ENCODE results near the gene DKK3. TPM values are rescaled to one million over a fixed set of nuclear protein-coding genes. Genes with fewer than 3 reads are reported as not detected.
A peak's percentile ranks its signal among the peaks of the same experiment; 100 is the strongest.

The DKK3 gene
- total RNA-seq, 3 donors from 2014 or later, result 0.34 to 0.51 (median 0.35) TPM

DNA sequence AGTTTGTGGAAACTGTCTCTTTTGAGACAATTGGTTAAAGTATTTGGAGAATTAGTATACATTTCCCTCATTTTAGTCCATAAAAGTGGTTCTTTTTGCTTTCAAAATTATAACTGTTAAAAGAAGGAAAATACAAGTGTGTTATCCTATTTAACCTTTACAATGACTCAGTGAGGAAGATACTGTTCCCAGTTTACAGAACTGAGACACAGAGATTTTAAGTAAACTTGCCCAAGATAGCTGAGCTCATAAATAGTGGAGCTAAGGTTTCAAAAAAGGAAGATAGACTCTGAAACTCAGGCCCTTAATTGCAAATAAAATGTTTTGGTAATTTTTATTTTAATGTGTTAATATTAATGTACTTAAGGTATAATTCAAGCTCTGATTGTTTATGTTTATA is 58.9 kb downstream of the DKK3 start:
- H3K9me3 Mint-ChIP-seq, result no peaks in the 10 kb centered on the region
- ATAC-seq (no peak), DNase-seq (no peak)
- H3K36me3 Mint-ChIP-seq (ENCODE audit: insufficient read depth), result peaks cover 35% of the 10 kb centered on the region
- H3K4me1 Mint-ChIP-seq (ENCODE audit: low read depth), result no peaks in the 10 kb centered on the region
- no peaks in the 10 kb centered on the region for H3K27me3 Mint-ChIP-seq (ENCODE audit: low read depth)
- H3K4me3 Mint-ChIP-seq, result no peak overlapping the region

- Mint-ChIP-seq H3K27me3 (ENCODE audit: low read depth) (no peaks in the 10 kb centered on the region), H3K36me3 (ENCODE audit: insufficient read depth) (peaks cover 35% of the 10 kb centered on the region), H3K9me3 (no peaks in the 10 kb centered on the region), H3K4me1 (ENCODE audit: low read depth) (no peaks in the 10 kb centered on the region), H3K4me3 (no peak overlapping the region)
- no peak for ATAC-seq
- DNase-seq, result no peak
Measured at GRCh38 chr11:11948242-11948947, 60.0 kb downstream of the DKK3 start.

DNA sequence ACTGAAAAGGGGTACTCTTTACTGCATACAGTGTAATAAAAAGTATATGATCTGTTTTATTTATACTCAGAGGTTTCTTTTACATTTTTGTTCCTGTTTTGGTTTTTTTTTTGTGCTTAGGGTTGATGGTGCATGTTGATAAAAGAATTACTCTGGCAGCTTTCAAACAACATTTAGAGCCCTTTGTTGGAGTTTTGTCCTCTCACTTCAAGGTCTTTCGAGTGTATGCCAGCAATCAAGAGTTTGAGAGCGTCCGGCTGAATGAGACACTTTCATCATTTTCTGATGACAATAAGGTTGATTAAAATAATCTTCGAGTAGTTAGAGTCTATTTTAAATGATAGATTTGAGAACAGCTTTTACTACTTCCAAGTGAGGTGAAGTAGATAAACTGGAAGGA is 60.6 kb downstream of the DKK3 start:
- DNase-seq, result no peak
- ATAC-seq, result no peak
- peaks cover 37% of the 10 kb centered on the region for H3K36me3 Mint-ChIP-seq (ENCODE audit: insufficient read depth)
- H3K4me3 Mint-ChIP-seq, result no peak overlapping the region
- no peaks in the 10 kb centered on the region for H3K27me3 Mint-ChIP-seq (ENCODE audit: low read depth)
- H3K9me3 Mint-ChIP-seq, result no peaks in the 10 kb centered on the region
- H3K4me1 Mint-ChIP-seq (ENCODE audit: low read depth), result no peaks in the 10 kb centered on the region

- H3K4me3 Mint-ChIP-seq, result no peak overlapping the region
- ATAC-seq (no peak), DNase-seq (no peak)
- H3K36me3 Mint-ChIP-seq (ENCODE audit: insufficient read depth), result peaks cover 35% of the 10 kb centered on the region
- no peaks in the 10 kb centered on the region for H3K9me3 Mint-ChIP-seq
- no peaks in the 10 kb centered on the region for H3K4me1 Mint-ChIP-seq (ENCODE audit: low read depth)
- H3K27me3 Mint-ChIP-seq (ENCODE audit: low read depth), result no peaks in the 10 kb centered on the region
Measured at GRCh38 chr11:11946878-11947277, 61.5 kb downstream of the DKK3 start.

GRCh38 chr11:11946180-11946579 is 62.2 kb downstream of the DKK3 start:
- peaks cover 31% of the 10 kb centered on the region for H3K36me3 Mint-ChIP-seq (ENCODE audit: insufficient read depth)
- no peaks in the 10 kb centered on the region for H3K9me3 Mint-ChIP-seq
- ATAC-seq (no peak), DNase-seq (no peak)
- H3K4me1 Mint-ChIP-seq (ENCODE audit: low read depth), result no peaks in the 10 kb centered on the region
- H3K27me3 Mint-ChIP-seq (ENCODE audit: low read depth), result no peaks in the 10 kb centered on the region
- H3K4me3 Mint-ChIP-seq, result no peak overlapping the region

GRCh38 chr11:11944444-11944843 is 64.0 kb downstream of the DKK3 start:
- H3K27me3 Mint-ChIP-seq (ENCODE audit: low read depth), result no peaks in the 10 kb centered on the region
- ATAC-seq (no peak), DNase-seq (no peak)
- no peak overlapping the region for H3K4me3 Mint-ChIP-seq
- H3K36me3 Mint-ChIP-seq (ENCODE audit: insufficient read depth), result peaks cover 33% of the 10 kb centered on the region
- H3K4me1 Mint-ChIP-seq (ENCODE audit: low read depth), result no peaks in the 10 kb centered on the region
- no peaks in the 10 kb centered on the region for H3K9me3 Mint-ChIP-seq

- no peak for DNase-seq
- H3K36me3 Mint-ChIP-seq (ENCODE audit: insufficient read depth), result peaks cover 36% of the 10 kb centered on the region
- H3K4me1 Mint-ChIP-seq (ENCODE audit: low read depth), result no peaks in the 10 kb centered on the region
- H3K27me3 Mint-ChIP-seq (ENCODE audit: low read depth), result no peaks in the 10 kb centered on the region
- H3K4me3 Mint-ChIP-seq, result no peak overlapping the region
- no peaks in the 10 kb centered on the region for H3K9me3 Mint-ChIP-seq
- no peak for ATAC-seq
Measured at GRCh38 chr11:11942668-11943067, 65.8 kb downstream of the DKK3 start.

DNA sequence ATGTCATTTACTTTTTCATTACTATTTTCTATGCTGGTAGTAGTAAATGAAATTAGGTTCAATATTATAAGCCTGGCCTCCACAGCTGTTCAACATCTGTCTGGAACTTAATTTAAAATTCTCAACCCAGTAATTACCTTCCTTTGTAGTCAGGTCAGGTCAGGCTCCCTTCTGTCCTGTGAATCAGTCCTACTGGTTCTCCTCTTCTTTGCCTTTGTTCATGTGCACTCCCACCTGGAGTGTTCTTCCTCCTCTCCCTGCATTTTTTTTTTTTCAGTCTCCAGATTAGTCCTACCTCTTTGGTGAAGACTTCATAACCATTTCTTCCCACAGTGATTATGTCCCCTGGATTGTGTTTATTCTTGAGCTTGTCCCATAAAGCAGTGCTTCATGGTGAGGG is 67.9 kb downstream of the DKK3 start:
- Mint-ChIP-seq H3K4me3 (no peak overlapping the region), H3K27me3 (ENCODE audit: low read depth) (no peaks in the 10 kb centered on the region), H3K36me3 (ENCODE audit: insufficient read depth) (peaks cover 41% of the 10 kb centered on the region), H3K9me3 (no peaks in the 10 kb centered on the region), H3K4me1 (ENCODE audit: low read depth) (no peaks in the 10 kb centered on the region)
- DNase-seq (no peak), ATAC-seq (no peak)

DNA sequence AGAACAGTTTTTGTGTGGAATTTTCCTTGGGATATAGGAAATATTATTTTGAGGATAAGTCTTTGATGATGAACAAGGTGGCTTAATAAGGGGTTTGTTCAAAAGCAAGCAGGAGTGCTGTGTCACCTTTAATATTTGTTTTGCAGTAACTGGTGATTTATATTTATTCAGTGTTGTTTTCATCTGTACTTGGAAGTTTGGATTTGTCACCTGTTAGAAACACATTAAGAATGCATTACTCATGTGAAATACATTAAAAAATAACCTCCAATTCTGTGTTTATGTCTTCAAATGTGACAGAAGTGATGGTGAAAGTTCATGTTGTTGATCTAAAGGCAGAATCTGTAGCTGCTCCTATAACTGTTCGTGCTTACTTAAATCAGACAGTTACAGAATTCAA is 70.5 kb downstream of the DKK3 start:
- Mint-ChIP-seq H3K36me3 (ENCODE audit: insufficient read depth) (peaks cover 38% of the 10 kb centered on the region), H3K9me3 (no peaks in the 10 kb centered on the region), H3K27me3 (ENCODE audit: low read depth) (no peaks in the 10 kb centered on the region), H3K4me3 (no peak overlapping the region), H3K4me1 (ENCODE audit: low read depth) (no peaks in the 10 kb centered on the region)
- DNase-seq (no peak), ATAC-seq (no peak)

DNA sequence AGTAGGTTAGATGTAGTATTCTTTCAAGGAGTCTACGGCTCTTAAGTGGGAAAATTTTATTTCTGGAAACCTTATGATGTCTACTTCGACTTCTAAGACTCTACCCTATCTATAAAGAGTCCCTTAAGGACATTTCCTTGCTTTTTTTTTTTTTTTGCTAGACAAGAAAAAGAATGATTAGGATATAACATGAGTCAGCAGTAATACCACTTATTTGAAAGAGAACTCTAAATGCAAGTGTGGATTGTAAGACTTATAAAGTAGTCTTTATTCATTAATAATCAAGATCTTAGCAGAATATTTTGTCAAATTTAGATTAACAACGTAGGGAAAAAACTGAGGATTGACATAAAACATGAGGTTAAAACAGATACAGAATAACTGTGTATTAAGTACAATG is 71.0 kb downstream of the DKK3 start:
- no peaks in the 10 kb centered on the region for H3K4me1 Mint-ChIP-seq (ENCODE audit: low read depth)
- H3K9me3 Mint-ChIP-seq, result no peaks in the 10 kb centered on the region
- DNase-seq, result no peak
- peaks cover 37% of the 10 kb centered on the region for H3K36me3 Mint-ChIP-seq (ENCODE audit: insufficient read depth)
- H3K4me3 Mint-ChIP-seq, result no peak overlapping the region
- no peak for ATAC-seq
- H3K27me3 Mint-ChIP-seq (ENCODE audit: low read depth), result no peaks in the 10 kb centered on the region

GRCh38 chr11:11935536-11935935 is 72.9 kb downstream of the DKK3 start:
- ATAC-seq (no peak), DNase-seq (no peak)
- peaks cover 36% of the 10 kb centered on the region for H3K36me3 Mint-ChIP-seq (ENCODE audit: insufficient read depth)
- no peak overlapping the region for H3K4me3 Mint-ChIP-seq
- no peaks in the 10 kb centered on the region for H3K9me3 Mint-ChIP-seq
- no peaks in the 10 kb centered on the region for H3K4me1 Mint-ChIP-seq (ENCODE audit: low read depth)
- no peaks in the 10 kb centered on the region for H3K27me3 Mint-ChIP-seq (ENCODE audit: low read depth)

DNA sequence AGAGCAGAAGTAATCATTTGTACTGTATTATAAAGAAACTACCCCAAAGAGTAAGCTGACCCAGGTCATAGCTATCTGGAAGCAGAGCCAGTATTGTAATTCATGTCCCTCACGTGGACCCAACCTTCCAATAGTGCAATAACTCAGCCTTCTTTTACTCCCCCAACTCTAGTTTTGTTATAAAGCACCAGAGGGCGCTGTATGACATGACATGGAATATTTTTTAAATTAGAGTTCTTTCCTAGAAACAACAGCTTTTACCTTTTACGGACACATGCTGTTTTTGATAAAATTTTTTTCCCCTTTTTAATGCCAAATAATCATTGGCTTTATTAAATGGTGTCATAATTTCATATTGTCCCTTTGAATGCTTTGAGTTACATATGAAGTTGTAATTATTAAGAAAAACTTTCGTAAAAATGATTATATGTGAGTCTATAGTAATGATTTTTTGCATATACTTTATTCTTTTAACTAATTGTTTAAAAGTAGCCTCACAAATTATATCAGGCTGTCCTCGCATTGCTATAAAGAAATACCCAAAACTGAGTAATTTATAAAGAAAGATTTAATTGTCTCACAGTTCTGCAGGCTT is 76.9 kb downstream of the DKK3 start:
- peak; percentile 46 to 69 for ATAC-seq
- H3K27me3 Mint-ChIP-seq (ENCODE audit: low read depth), result no peaks in the 10 kb centered on the region
- peaks cover 34% of the 10 kb centered on the region for H3K36me3 Mint-ChIP-seq (ENCODE audit: insufficient read depth)
- DNase-seq, result no peak
- no peak overlapping the region for H3K4me3 Mint-ChIP-seq
- H3K9me3 Mint-ChIP-seq, result no peaks in the 10 kb centered on the region
- H3K4me1 Mint-ChIP-seq (ENCODE audit: low read depth), result peaks cover 6% of the 10 kb centered on the region

DNA sequence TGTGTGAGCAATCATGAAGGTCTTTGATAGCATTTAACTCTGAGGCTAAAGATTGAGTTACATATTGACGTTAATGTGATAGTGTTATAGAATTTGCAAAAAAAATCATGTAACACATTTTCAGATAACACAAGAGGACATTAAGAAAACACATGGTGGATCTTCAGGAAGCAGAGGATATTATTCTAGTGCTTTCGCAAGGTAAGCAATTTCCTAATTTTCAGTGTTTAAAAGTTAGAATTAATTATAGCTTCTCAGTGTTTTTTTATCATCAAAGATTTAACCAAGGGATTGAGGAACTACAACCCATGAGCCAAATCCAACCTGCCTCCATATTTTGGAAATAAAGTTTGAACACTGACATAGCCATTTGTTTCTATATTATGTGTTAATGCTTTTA is 78.5 kb downstream of the DKK3 start:
- DNase-seq, result no peak
- Mint-ChIP-seq H3K36me3 (ENCODE audit: insufficient read depth) (peaks cover 45% of the 10 kb centered on the region), H3K27me3 (ENCODE audit: low read depth) (no peaks in the 10 kb centered on the region), H3K4me3 (no peak overlapping the region), H3K9me3 (no peaks in the 10 kb centered on the region), H3K4me1 (ENCODE audit: low read depth) (peaks cover 13% of the 10 kb centered on the region)
- no peak for ATAC-seq

- Mint-ChIP-seq H3K9me3 (no peaks in the 10 kb centered on the region), H3K36me3 (ENCODE audit: insufficient read depth) (peaks cover 37% of the 10 kb centered on the region), H3K27me3 (ENCODE audit: low read depth) (no peaks in the 10 kb centered on the region), H3K4me3 (no peak overlapping the region), H3K4me1 (ENCODE audit: low read depth) (peaks cover 15% of the 10 kb centered on the region)
- ATAC-seq, result no peak
- DNase-seq, result no peak
Measured at GRCh38 chr11:11923828-11924227, 84.6 kb downstream of the DKK3 start.

DNA sequence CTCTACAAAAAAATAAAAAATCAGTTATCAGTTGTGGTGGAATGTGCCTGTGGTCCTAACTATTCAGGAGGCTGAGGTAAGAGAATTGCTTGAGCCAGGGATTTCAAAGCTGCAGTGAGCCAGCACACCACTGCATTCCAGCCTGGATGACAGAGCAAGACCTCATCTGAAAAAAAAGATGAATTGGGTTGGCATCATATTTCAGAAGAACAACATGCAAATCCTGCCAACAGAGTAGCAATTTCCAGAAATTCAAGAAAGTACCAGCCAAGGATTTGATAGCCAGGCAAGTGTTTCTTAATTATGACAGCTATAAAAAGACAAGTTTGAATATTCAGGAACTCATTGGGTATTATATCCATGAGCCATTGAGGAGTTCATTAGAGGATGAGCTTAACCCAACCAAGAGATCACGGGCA is 91.4 kb downstream of the DKK3 start:
- Mint-ChIP-seq H3K36me3 (ENCODE audit: insufficient read depth) (peaks cover 20% of the 10 kb centered on the region), H3K9me3 (no peaks in the 10 kb centered on the region), H3K27me3 (ENCODE audit: low read depth) (no peaks in the 10 kb centered on the region), H3K4me1 (ENCODE audit: low read depth) (peaks cover 3% of the 10 kb centered on the region), H3K4me3 (no peak overlapping the region)
- ATAC-seq, result no peak
- DNase-seq, result no peak
